T-cell (primary cell): Measurements from ENCODE around the gene TSPAN9. TPM values are rescaled to one million over a fixed set of nuclear protein-coding genes. Genes with fewer than 3 reads are reported as not detected.

Source experiments
- ATAC-seq, 4 experiments: fragments of 200-7000 bp in 3 of 4; fragments of 150-1000 bp in 1 of 4; cut with Tn5 transposase; replicated peaks in 1 of 4; 1 replicate in 3 of 4; 2 replicates in 1 of 4; pipeline ENCODE4 v1.10.0; 2021; ENCODE audit warnings: moderate library complexity in 3 of 4, mild to moderate bottlenecking in 2 of 4, moderate number of reproducible peaks in 1 of 4
- CTCF ChIA-PET, 2 donors: fragments of 300-600 bp; sonication (Branson Sonifier 250); formaldehyde crosslinking; loops; one replicate each; lab custom pipeline; 2022; ENCODE audit warnings: antibody characterized with exemption in 2 of 2; lab: Charles Lee
- POLR2A ChIA-PET, 2 donors: fragments of 300-600 bp; sonication (Branson Sonifier 250); formaldehyde crosslinking; loops; one replicate each; lab custom pipeline; 2022; ENCODE audit warnings: antibody characterized with exemption in 2 of 2; lab: Charles Lee
- DNase-seq, 35 experiments: peaks; one replicate each; pipeline versions ENCODE4 v3.0.0 to v3.0.0-alpha.2; 2013 to 2023
- H3K27ac ChIP-seq: one replicate; pipeline ENCODE4 v1.5.1; 2013; ENCODE audit warnings: low read length
- H3K27me3 ChIP-seq, 2 experiments: replicated peaks in 1 of 2; 1 replicate in 1 of 2; 2 replicates in 1 of 2; pipeline versions ENCODE4 v1.6.1 to v1.7.0; 2013; ENCODE audit warnings: low read length in 1 of 2, mixed read lengths in 1 of 2; ENCODE audit not compliant: control insufficient read depth in 2 of 2, insufficient read depth in 2 of 2; ENCODE audit errors: extremely low read depth in 1 of 2
- H3K36me3 ChIP-seq, 2 donors: 1 replicate in 1 of 2; 2 replicates in 1 of 2; pipeline versions ENCODE4 v1.6.1 to v1.7.0; 2013; ENCODE audit warnings: low read length in 1 of 2; ENCODE audit not compliant: control insufficient read depth in 2 of 2, insufficient read depth in 1 of 2; ENCODE audit errors: extremely low read depth in 1 of 2
- H3K4me1 ChIP-seq, 2 experiments: 1 replicate in 1 of 2; 2 replicates in 1 of 2; pipeline versions ENCODE4 v1.6.1 to v1.7.0; 2013; ENCODE audit warnings: low read length in 2 of 2, mixed read lengths in 1 of 2; ENCODE audit not compliant: insufficient read depth in 2 of 2, control insufficient read depth in 1 of 2; ENCODE audit errors: extremely low read depth in 1 of 2
- H3K4me3 ChIP-seq, 2 donors: 1 replicate in 1 of 2; 2 replicates in 1 of 2; pipeline versions ENCODE4 v1.5.1 to v1.7.0; 2013; ENCODE audit warnings: mild to moderate bottlenecking in 2 of 2, low read length in 1 of 2, moderate library complexity in 1 of 2; ENCODE audit not compliant: control insufficient read depth in 1 of 2; ENCODE audit errors: extremely low read depth in 1 of 2
- H3K9me3 ChIP-seq: 2 replicates; pipeline ENCODE4 v1.7.0; 2013
- H3K27ac Mint-ChIP-seq, 2 donors: one replicate each; pipeline ENCODE4 v1.8.0; 2020 to 2021; ENCODE audit warnings: mild to moderate bottlenecking in 2 of 2, mixed read lengths in 2 of 2
- H3K27me3 Mint-ChIP-seq, 2 donors: one replicate each; pipeline ENCODE4 v1.8.0; 2021 to 2022; ENCODE audit warnings: mixed read lengths in 2 of 2
- H3K36me3 Mint-ChIP-seq: one replicate; pipeline ENCODE4 v1.8.0; 2021; ENCODE audit warnings: mixed read lengths
- H3K4me1 Mint-ChIP-seq, 3 donors: one replicate each; pipeline ENCODE4 v1.8.0; 2020 to 2022; ENCODE audit warnings: mixed read lengths in 3 of 3, mild to moderate bottlenecking in 1 of 3
- H3K4me3 Mint-ChIP-seq, 3 donors: one replicate each; pipeline ENCODE4 v1.8.0; 2020 to 2022; ENCODE audit warnings: mild to moderate bottlenecking in 3 of 3, mixed read lengths in 3 of 3, moderate library complexity in 3 of 3
- H3K9me3 Mint-ChIP-seq, 3 donors: one replicate each; pipeline ENCODE4 v1.8.0; 2020 to 2022; ENCODE audit warnings: mixed read lengths in 3 of 3
- WGBS: methylation state at CpG from one replicate; pipeline ENCODE4 v1.1.5; 2013; ENCODE audit warnings: missing lambda C conversion rate; ENCODE audit not compliant: insufficient coverage; 5-methylcytosine and 5-hydroxymethylcytosine counted together
- total RNA-seq, 35 experiments: library from RNA in 6 of 35; stranded (reverse) in 6 of 35; fragments of 120-200 nt in 1 of 35; gene quantifications; one replicate each; pipeline versions ENCODE4 v1.2.1 to v1.2.4 and lab custom pipeline; 2013 to 2026

TSPAN9 gene
- total RNA-seq, 5 donors from 2014 or later (not counting 1 experiment from before 2014, with no cell fraction given) = 0.56 to 1.1 (median 0.70) TPM

GRCh38 chr12:3201339-3202051 is 124.3 kb downstream of the TSPAN9 start:
- POLR2A ChIA-PET = no interaction called here
- no peak for ATAC-seq
- peaks cover 12 to 69% of the 10 kb centered on the region in 2 experiments for H3K27me3 ChIP-seq
- no peak overlapping the region for H3K27ac Mint-ChIP-seq
- peaks cover 4 to 9% of the 10 kb centered on the region in 2 experiments for H3K4me1 ChIP-seq
- no peak overlapping the region for H3K27ac ChIP-seq
- 51% methylated on average over 8 of the region's 10 CpGs for WGBS
- no peak overlapping the region for H3K4me3 ChIP-seq
- H3K4me1 Mint-ChIP-seq = peaks cover 7 to 17% (median 9%) of the 10 kb centered on the region in 3 donors
- H3K36me3 Mint-ChIP-seq = no peaks in the 10 kb centered on the region
- no peaks in the 10 kb centered on the region for H3K9me3 ChIP-seq
- H3K36me3 ChIP-seq = no peaks in the 10 kb centered on the region
- no peak for DNase-seq
- CTCF ChIA-PET = no interaction called here
- H3K9me3 Mint-ChIP-seq = no peaks in the 10 kb centered on the region
- H3K27me3 Mint-ChIP-seq = peaks cover 37 to 53% of the 10 kb centered on the region in 2 donors
- peak overlapping the region in 1 of 3 donors; percentile 66 for H3K4me3 Mint-ChIP-seq

- no peak for ATAC-seq
- CTCF ChIA-PET = no interaction called here
- WGBS = 77% methylated on average over 11 of the region's 11 CpGs
These were observed 124.9 kb downstream of the TSPAN9 start for GRCh38 chr12:3202096-3202495.

GRCh38 chr12:3202734-3203446 is 125.7 kb downstream of the TSPAN9 start:
- 0% methylated on average over 1 of the region's 8 CpGs for WGBS
- DNase-seq = peak in 31 of 35 experiments; percentile 8 to 58 (median 36)
- Mint-ChIP-seq H3K9me3 (no peaks in the 10 kb centered on the region), H3K27ac (no peak overlapping the region), H3K4me1 (peaks cover 7 to 17% (median 9%) of the 10 kb centered on the region in 3 donors), H3K36me3 (no peaks in the 10 kb centered on the region), H3K4me3 (no peak overlapping the region), H3K27me3 (peaks cover 33 to 44% of the 10 kb centered on the region in 2 donors)
- Histone ChIP-seq H3K27me3 (peaks cover 12 to 62% of the 10 kb centered on the region in 2 experiments), H3K4me3 (no peak overlapping the region), H3K36me3 (no peaks in the 10 kb centered on the region), H3K27ac (no peak overlapping the region), H3K9me3 (no peaks in the 10 kb centered on the region), H3K4me1 (peaks cover 4 to 9% of the 10 kb centered on the region in 2 experiments)
- ATAC-seq = peak in 2 of 4 experiments; percentile 45
- ChIA-PET CTCF (interaction anchor here in 1 of 2 donors (0.6 kb wide), 2 partner anchors 11 kb away, joined by 8 to 9 read pairs; no protein-coding TSS in a partner anchor), POLR2A (interaction anchor here in 1 of 2 donors (0.6 kb wide), 1 partner anchor 67 kb away, joined by 3 read pairs; no protein-coding TSS in a partner anchor)

More at GRCh38 chr12:3202096-3202495, 124.9 kb downstream of the TSPAN9 start:
- no peak overlapping the region for H3K4me3 ChIP-seq
- H3K27ac ChIP-seq = no peak overlapping the region
- POLR2A ChIA-PET = no interaction called here
- peaks cover 12 to 66% of the 10 kb centered on the region in 2 experiments for H3K27me3 ChIP-seq
- DNase-seq = no peak
- Mint-ChIP-seq H3K4me1 (peaks cover 7 to 17% (median 9%) of the 10 kb centered on the region in 3 donors), H3K36me3 (no peaks in the 10 kb centered on the region), H3K27me3 (peaks cover 35 to 48% of the 10 kb centered on the region in 2 donors), H3K9me3 (no peaks in the 10 kb centered on the region), H3K4me3 (no peak overlapping the region), H3K27ac (no peak overlapping the region)
- no peaks in the 10 kb centered on the region for H3K9me3 ChIP-seq
- H3K4me1 ChIP-seq = peaks cover 4 to 9% of the 10 kb centered on the region in 2 experiments
- no peaks in the 10 kb centered on the region for H3K36me3 ChIP-seq

GRCh38 chr12:3203713-3204112 is 126.5 kb downstream of the TSPAN9 start:
- Histone ChIP-seq H3K9me3 (no peaks in the 10 kb centered on the region), H3K36me3 (no peaks in the 10 kb centered on the region), H3K4me3 (no peak overlapping the region), H3K4me1 (peaks cover 4 to 9% of the 10 kb centered on the region in 2 experiments), H3K27me3 (peaks cover 12 to 62% of the 10 kb centered on the region in 2 experiments), H3K27ac (no peak overlapping the region)
- Mint-ChIP-seq H3K27me3 (peaks cover 33 to 44% of the 10 kb centered on the region in 2 donors), H3K9me3 (no peaks in the 10 kb centered on the region), H3K36me3 (no peaks in the 10 kb centered on the region), H3K27ac (no peak overlapping the region), H3K4me1 (peaks cover 7 to 17% (median 9%) of the 10 kb centered on the region in 3 donors), H3K4me3 (no peak overlapping the region)
- WGBS = 25% methylated on average over 1 of the region's 2 CpGs
- POLR2A ChIA-PET = no interaction called here
- ATAC-seq (no peak), DNase-seq (no peak)
- CTCF ChIA-PET = interaction anchor here in 1 of 2 donors (0.6 kb wide), 1 partner anchor 10 kb away, joined by 9 read pairs; no protein-coding TSS in a partner anchor

- peaks cover 29 to 40% of the 10 kb centered on the region in 2 donors for H3K27me3 Mint-ChIP-seq
- Histone ChIP-seq H3K36me3 (no peaks in the 10 kb centered on the region), H3K4me3 (no peak overlapping the region), H3K9me3 (no peaks in the 10 kb centered on the region), H3K27ac (no peak overlapping the region), H3K4me1 (peaks cover 4 to 8% of the 10 kb centered on the region in 2 experiments), H3K27me3 (peaks cover 7 to 57% of the 10 kb centered on the region in 2 experiments)
- ATAC-seq (no peak), DNase-seq (no peak)
- no peak overlapping the region for H3K27ac Mint-ChIP-seq
- H3K9me3 Mint-ChIP-seq = no peaks in the 10 kb centered on the region
- H3K36me3 Mint-ChIP-seq = no peaks in the 10 kb centered on the region
- WGBS = 70% methylated on average over 5 of the region's 10 CpGs
- H3K4me3 Mint-ChIP-seq = no peak overlapping the region
- POLR2A ChIA-PET = no interaction called here
- H3K4me1 Mint-ChIP-seq = peaks cover 7 to 15% (median 7%) of the 10 kb centered on the region in 3 donors
- CTCF ChIA-PET = no interaction called here
These were observed 127.0 kb downstream of the TSPAN9 start for GRCh38 chr12:3204143-3204542.
